MM.1S (cell line): ENCODE data around the gene HVCN1.

Experiments used
- DNase-seq: peaks from one replicate; pipeline ENCODE4 v3.0.0-alpha.2; 2015
- H2AFZ ChIP-seq: fragments of 300-600 bp; sonication (generic); 2 replicates; pipeline ENCODE4 v1.6.0; 2016; ENCODE audit warnings: antibody characterized with exemption, low read length
- H3F3A ChIP-seq: fragments of 300-600 bp; sonication (generic); 2 replicates; pipeline ENCODE4 v1.6.1; 2016; ENCODE audit warnings: mild to moderate bottlenecking, antibody characterized with exemption, low read length, moderate library complexity, mixed read lengths; ENCODE audit not compliant: insufficient read depth
- H3K27ac ChIP-seq: fragments of 300-600 bp; sonication (generic); 2 replicates; pipeline ENCODE4 v1.5.1; 2016; ENCODE audit warnings: mild to moderate bottlenecking, low read length
- H3K27me3 ChIP-seq: fragments of 300-600 bp; sonication (generic); replicated peaks from 2 replicates; pipeline ENCODE4 v1.6.0; 2016; ENCODE audit warnings: low read length; ENCODE audit not compliant: insufficient read depth
- H3K36me3 ChIP-seq: fragments of 300-600 bp; sonication (generic); replicated peaks from 2 replicates; pipeline ENCODE4 v1.6.1; 2016; ENCODE audit warnings: mild to moderate bottlenecking, low read length, mixed read lengths; ENCODE audit not compliant: insufficient read depth
- H3K4me1 ChIP-seq: fragments of 300-600 bp; sonication (generic); 2 replicates; pipeline ENCODE4 v1.6.1; 2016; ENCODE audit warnings: low read length, mixed read lengths
- H3K4me2 ChIP-seq: fragments of 300-600 bp; sonication (generic); 2 replicates; pipeline ENCODE4 v1.6.0; 2016; ENCODE audit warnings: low read depth, low read length
- H3K4me3 ChIP-seq: fragments of 300-600 bp; sonication (generic); 2 replicates; pipeline ENCODE4 v1.5.1; 2016; ENCODE audit warnings: low read length, mixed read lengths
- H3K79me2 ChIP-seq: fragments of 300-600 bp; sonication (generic); 2 replicates; pipeline ENCODE4 v1.6.1; 2016; ENCODE audit warnings: mixed run types, low read length, mixed read lengths
- H3K9ac ChIP-seq: fragments of 300-600 bp; sonication (generic); 2 replicates; pipeline ENCODE4 v1.6.1; 2016; ENCODE audit warnings: low read length, mixed read lengths
- H3K9me2 ChIP-seq: fragments of 300-600 bp; sonication (generic); replicated peaks from 2 replicates; pipeline ENCODE4 v1.6.1; 2016; ENCODE audit warnings: mild to moderate bottlenecking, low read length, mixed read lengths; ENCODE audit not compliant: insufficient read depth
- H3K9me3 ChIP-seq: fragments of 300-600 bp; sonication (generic); replicated peaks from 2 replicates; pipeline ENCODE4 v1.6.1; 2016; ENCODE audit warnings: mild to moderate bottlenecking, low read length, mixed read lengths; ENCODE audit not compliant: insufficient read depth
- H4K20me1 ChIP-seq: fragments of 300-600 bp; sonication (generic); 2 replicates; pipeline ENCODE4 v1.6.1; 2016; ENCODE audit warnings: mild to moderate bottlenecking, low read length, moderate library complexity, mixed read lengths; ENCODE audit not compliant: insufficient read depth
- CTCF ChIP-seq: fragments of 300-600 bp; sonication (generic); IDR thresholded peaks from 2 replicates; pipeline ENCODE4 v1.5.1; 2016; ENCODE audit warnings: antibody characterized with exemption, low read length, mixed read lengths
- EZH2 ChIP-seq: fragments of 300-600 bp; sonication (generic); optimal IDR thresholded peaks from 2 replicates; pipeline ENCODE3; 2017; ENCODE audit warnings: low read depth, mild to moderate bottlenecking, antibody characterized with exemption, low read length, mixed read lengths
- EZH2phosphoT487 ChIP-seq: fragments of 300-600 bp; sonication (generic); IDR thresholded peaks from 2 replicates; pipeline ENCODE4 v1.6.1; 2018; ENCODE audit warnings: antibody characterized with exemption, low read length

HVCN1 gene

GRCh38 chr12:110635055-110635454, 53.9 kb downstream of the HVCN1 start:
- Histone ChIP-seq H2AFZ (no peak overlapping the region), H3K27ac (no peak overlapping the region), H3K9me3 (no peaks in the 10 kb centered on the region), H3K4me3 (no peak overlapping the region), H3F3A (peaks cover 4% of the 10 kb centered on the region; the same call in 1 of the 2 replicates), H3K4me2 (no peak overlapping the region), H3K36me3 (no peaks in the 10 kb centered on the region), H3K9ac (no peak overlapping the region), H3K4me1 (peaks cover 14% of the 10 kb centered on the region), H3K9me2 (no peaks in the 10 kb centered on the region), H3K27me3 (no peaks in the 10 kb centered on the region), H3K79me2 (no peaks in the 10 kb centered on the region), H4K20me1 (no peaks in the 10 kb centered on the region)
- TF ChIP-seq EZH2: no peak
- no peak for TF ChIP-seq CTCF
- no peak for TF ChIP-seq EZH2phosphoT487
- DNase-seq: no peak

GRCh38 chr12:110627500-110628195, 61.3 kb downstream of the HVCN1 start:
- peak overlapping the region; percentile 46; the same call in 1 of the 2 replicates for H3K9ac ChIP-seq
- peak overlapping the region; percentile 77; the same call in 1 of the 2 replicates for H2AFZ ChIP-seq
- no peaks in the 10 kb centered on the region for H3K4me1 ChIP-seq
- TF ChIP-seq EZH2: no peak
- no peak for TF ChIP-seq EZH2phosphoT487
- no peak for TF ChIP-seq CTCF
- DNase-seq: peak; percentile 13
- H3K36me3 ChIP-seq: no peaks in the 10 kb centered on the region
- no peaks in the 10 kb centered on the region for H3K79me2 ChIP-seq
- no peaks in the 10 kb centered on the region for H3K9me2 ChIP-seq
- peak overlapping the region; percentile 24; the same call in 1 of the 2 replicates for H3K4me3 ChIP-seq
- no peaks in the 10 kb centered on the region for H4K20me1 ChIP-seq
- H3K4me2 ChIP-seq: peak overlapping the region; percentile 74
- H3F3A ChIP-seq: peaks cover 8% of the 10 kb centered on the region
- no peaks in the 10 kb centered on the region for H3K9me3 ChIP-seq
- H3K27ac ChIP-seq: peak overlapping the region; percentile 82
- H3K27me3 ChIP-seq: no peaks in the 10 kb centered on the region

DNA sequence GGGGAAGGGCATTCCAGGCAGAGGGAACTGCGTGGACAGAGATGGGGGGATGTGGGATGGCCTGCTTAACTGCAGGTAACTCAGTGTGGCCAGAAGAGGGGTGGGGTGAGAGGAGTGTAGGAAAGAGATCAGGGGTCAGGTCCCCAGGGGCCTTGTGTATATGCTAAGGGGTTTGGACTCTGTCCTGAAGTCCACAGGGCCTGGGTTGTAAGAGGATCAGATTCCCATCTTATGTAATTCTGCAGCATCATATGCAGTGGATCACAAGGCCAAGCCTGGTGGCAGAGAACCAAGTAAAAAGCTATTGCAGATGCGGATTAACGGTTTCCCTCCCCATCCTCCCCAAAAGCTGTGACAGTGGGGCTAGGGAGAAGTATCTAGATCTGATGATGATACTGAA, 66.3 kb downstream of the HVCN1 start:
- no peak overlapping the region for H2AFZ ChIP-seq
- H3K9me3 ChIP-seq: no peaks in the 10 kb centered on the region
- H3K27me3 ChIP-seq: no peaks in the 10 kb centered on the region
- peaks cover 10% of the 10 kb centered on the region for H3F3A ChIP-seq
- no peak overlapping the region for H3K9ac ChIP-seq
- H3K4me2 ChIP-seq: no peak overlapping the region
- H3K4me1 ChIP-seq: 0 out of 2 replicates have a peak, but pooled peaks cover 5% of the 10 kb centered on the region
- no peaks in the 10 kb centered on the region for H4K20me1 ChIP-seq
- no peaks in the 10 kb centered on the region for H3K36me3 ChIP-seq
- H3K79me2 ChIP-seq: no peaks in the 10 kb centered on the region
- TF ChIP-seq CTCF (no peak), EZH2 (no peak), EZH2phosphoT487 (no peak)
- no peak overlapping the region for H3K4me3 ChIP-seq
- no peak for DNase-seq
- no peak overlapping the region for H3K27ac ChIP-seq
- H3K9me2 ChIP-seq: no peaks in the 10 kb centered on the region
